MM.1S (cell line): ENCODE data around the gene ATXN1.

Source experiments
- CTCF ChIP-seq: fragments of 300-600 bp; sonication (generic); IDR thresholded peaks from 2 replicates; pipeline ENCODE4 v1.5.1; 2016; ENCODE audit warnings: antibody characterized with exemption, low read length, mixed read lengths
- EZH2 ChIP-seq: fragments of 300-600 bp; sonication (generic); optimal IDR thresholded peaks from 2 replicates; pipeline ENCODE3; 2017; ENCODE audit warnings: low read depth, mild to moderate bottlenecking, antibody characterized with exemption, low read length, mixed read lengths

DNA sequence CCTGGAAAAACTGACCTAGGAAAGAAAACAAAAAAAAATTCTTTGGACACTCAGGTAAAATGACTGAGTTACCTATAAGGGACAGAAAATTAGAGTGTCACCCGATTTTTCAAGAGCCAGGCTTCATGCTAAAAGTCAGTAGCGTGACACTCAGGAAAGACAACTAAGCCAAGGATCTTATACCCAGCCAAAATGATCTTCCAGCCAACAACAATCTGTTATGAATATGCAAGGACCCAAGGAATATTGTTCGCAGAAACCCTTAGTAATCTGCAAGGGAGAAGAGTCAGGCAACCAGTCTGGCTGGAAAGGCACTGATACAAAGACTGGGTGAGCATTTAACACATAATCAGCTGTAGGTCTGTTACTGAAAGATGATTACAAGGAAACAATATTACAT is 319.2 kb downstream of the ATXN1 start:
- TF ChIP-seq CTCF (no peak), EZH2 (no peak)
